ENCODE data around the gene MAVS.

The MAVS gene

DNA sequence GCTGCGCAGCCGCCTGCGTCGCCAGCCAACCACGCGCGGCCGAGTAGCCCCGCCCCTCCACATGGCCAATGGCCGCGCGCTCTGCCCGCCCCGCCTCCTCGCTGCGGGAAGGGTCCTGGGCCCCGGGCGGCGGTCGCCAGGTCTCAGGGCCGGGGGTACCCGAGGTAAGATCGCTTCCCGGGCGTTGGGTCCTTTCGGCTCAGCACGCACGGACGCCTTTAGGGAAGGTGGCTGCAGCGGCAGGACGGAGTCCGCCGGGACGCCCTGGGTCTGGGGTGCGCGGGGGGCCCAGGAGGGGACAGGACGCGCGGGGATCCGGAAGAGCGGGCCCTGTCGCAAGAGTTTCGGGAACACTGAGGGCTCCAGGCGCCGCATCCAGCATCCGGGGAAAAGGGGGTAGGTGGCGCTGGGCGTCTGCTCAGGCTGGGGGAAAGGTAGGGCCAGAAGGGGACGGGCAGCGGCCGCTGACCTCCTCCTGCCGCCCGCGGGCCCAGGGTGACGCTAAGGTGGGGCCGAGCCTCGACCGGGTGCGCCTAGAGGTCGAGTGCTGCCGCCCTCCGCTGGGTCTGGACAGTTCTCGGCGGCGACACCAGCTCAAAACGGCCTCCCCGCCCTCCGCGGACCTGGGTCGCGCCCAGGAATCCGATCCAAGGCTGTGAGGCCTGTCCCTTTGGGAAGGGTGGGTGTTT is at the start of gene MAVS:
Gene MAVS, plus strand, starts transcription at position 95 of the 689 bp plus-strand sequence. CDS start 7,791 bp downstream, outside the sequence.
- peak; percentile 67 to 73 for DNase-seq (ENCODE audit: low read depth in 2 of 2, low spot score in 1 of 2)

DNA sequence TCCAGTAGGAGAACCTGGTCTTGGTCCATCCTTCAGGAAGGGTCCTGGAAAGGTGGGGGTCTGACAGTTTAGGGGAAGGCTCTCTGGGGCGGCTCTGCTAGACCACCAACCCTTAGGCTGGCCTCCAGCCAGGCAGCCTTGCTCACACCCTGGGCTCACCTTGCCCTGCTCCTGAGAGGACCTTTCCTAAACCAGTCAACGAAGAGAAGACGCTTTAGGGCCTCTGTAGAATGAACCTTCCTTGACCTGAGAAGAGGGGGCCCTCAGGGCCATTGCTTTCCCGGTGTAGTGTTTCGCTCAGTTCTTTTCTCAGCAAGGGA is 49.4 kb upstream of the MAVS start:
- DNase-seq (ENCODE audit: low read depth in 2 of 2, low spot score in 1 of 2), result no peak

DNA sequence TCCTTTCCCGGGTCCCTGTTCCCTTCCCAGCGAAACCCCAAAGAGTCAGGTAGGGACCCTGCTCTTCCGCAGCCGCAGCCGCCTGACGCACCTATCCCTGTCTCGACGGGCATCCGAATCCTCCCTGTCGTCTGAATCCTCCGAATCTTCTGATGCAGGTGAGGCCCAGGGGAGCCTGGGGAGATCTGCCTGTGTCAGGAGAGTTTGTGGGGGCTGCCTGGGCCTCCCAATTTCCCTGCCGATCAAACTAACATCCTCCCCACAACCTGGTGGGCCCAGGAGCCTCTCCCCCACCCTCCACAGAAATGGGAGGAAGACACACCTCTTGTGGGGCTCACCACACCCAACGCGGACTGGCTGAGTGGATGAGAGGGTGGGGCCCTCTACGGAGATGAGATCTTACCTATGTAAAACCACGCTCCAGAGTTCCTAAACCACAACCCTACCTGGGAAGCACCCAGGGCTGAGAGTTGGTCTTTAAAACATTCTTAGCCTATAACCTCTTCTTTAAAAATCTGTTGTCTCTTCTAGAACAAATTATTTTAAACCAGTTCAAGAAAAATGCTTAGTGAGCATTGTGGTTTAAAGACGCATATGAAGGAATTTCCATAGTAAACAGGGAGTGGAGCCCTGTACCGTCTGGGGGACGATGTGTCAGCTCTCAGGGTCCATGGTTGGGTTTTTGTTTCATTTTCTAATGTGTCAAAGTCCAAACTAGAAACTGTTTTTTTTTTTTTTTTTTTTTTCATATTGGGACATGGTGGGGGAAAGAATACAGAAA is 48.9 kb upstream of the MAVS start:
- no peak for DNase-seq (ENCODE audit: low read depth in 2 of 2, low spot score in 1 of 2)

- DNase-seq (ENCODE audit: low read depth in 2 of 2, low spot score in 1 of 2), result no peak
These were observed 48.3 kb upstream of the MAVS start for GRCh38 chr20:3798373-3798768.

GRCh38 chr20:3798908-3799248 is 47.8 kb upstream of the MAVS start:
- no peak for DNase-seq (ENCODE audit: low read depth in 2 of 2, low spot score in 1 of 2)

DNA sequence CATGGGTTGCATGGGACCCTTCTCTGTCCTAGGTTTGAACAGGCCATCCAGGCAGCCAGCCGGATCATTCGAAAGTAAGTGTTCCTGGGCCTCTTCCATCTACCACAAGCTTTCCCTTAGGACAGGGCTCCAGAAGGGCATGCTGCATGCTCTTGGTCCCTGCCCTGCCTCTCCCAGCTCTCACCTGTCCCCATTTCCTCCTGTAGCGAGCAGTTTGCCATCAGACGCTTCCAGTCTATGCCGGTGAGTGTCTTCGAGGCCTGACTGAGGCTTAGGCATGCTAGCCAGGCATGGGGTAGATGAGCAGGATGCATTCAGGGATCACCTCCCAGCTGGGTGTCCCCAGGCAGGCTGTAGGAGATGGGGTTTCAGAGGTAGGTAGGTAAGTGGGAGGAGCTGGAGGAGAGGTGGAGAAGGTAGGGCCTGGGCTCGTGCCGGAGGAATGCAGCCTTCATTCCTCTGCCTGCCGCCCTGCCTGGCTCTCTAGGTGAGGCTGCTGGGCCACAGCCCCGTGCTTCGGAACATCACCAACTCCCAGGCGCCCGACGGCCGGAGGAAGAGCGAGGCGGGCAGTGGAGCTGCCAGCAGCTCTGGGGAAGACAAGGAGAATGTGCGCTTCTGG is 46.3 kb upstream of the MAVS start:
- DNase-seq (ENCODE audit: low read depth in 2 of 2, low spot score in 1 of 2), result no peak

DNA sequence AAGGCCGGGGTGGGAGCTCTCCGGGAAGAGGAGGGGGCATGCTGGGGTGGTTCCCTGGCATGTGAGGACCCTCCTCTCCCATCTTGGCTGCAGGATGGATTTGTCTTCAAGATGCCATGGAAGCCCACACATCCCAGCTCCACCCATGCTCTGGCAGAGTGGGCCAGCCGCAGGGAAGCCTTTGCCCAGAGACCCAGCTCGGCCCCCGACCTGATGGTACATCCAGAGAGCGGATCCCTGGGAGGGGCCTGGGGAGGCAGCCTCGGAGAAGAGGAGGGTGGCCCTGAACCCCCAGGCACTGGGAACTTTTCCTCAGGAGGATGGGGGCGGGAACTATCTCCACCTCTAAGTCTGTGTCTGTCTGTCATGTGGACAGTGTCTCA is 45.8 kb upstream of the MAVS start:
- DNase-seq (ENCODE audit: low read depth in 2 of 2, low spot score in 1 of 2), result no peak

DNA sequence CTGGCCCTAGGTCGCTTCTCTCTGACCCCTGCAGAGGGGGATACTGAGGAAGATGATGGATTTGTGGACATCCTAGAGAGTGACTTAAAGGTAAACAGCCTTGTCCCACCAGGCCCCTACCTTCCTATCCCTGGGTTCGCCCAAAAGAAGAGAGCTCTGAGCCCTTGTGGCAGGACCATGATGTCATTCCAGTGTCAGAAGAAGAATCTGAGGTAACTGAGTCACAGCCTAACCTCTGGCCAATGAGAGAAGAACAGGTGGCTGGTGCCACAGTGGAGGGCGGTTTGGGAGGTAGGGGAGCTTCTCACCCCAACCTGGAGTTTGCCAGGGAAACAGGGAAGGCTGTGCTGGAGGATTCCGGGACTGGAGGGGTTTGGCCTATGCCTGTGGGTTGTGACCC is 45.3 kb upstream of the MAVS start:
- DNase-seq (ENCODE audit: low read depth in 2 of 2, low spot score in 1 of 2), result no peak

GRCh38 chr20:3801846-3802245 is 44.8 kb upstream of the MAVS start:
- DNase-seq (ENCODE audit: low read depth in 2 of 2, low spot score in 1 of 2), result no peak

DNA sequence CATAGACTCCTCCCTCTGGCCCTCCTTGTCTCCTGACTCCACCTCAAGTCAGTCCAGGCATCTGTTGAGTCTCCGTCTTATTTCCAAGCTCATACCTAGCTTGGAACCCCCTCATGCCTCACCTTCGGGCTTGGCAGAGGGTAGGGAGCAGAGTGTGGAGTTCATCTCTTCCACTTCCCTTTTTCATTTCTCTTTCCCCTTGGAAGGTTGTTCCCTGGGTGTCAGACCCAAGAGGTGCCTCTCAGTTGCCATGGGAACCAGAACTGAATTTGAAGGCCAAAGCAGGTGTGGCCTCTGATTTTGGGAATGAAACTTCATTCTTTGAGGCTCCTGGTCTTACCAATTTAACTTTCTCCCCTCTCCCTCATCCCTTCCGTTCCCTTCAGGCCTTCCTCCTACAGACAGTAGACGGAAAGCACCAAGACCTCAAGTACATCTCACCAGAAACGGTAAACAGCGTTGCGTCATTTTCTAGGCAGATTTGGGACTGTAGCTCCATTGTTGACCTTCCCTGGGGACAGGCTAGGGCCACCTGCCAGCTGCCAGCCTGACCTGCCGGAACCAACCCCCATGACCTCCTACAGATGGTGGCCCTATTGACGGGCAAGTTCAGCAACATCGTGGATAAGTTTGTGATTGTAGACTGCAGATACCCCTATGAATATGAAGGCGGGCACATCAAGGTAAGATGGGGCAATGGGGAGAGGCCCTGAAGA is 44.0 kb upstream of the MAVS start:
- DNase-seq (ENCODE audit: low read depth in 2 of 2, low spot score in 1 of 2), result no peak

- no peak for DNase-seq (ENCODE audit: low read depth in 2 of 2, low spot score in 1 of 2)
These were observed 43.3 kb upstream of the MAVS start for GRCh38 chr20:3803289-3803688.

GRCh38 chr20:3803854-3804253 is 42.8 kb upstream of the MAVS start:
- DNase-seq (ENCODE audit: low read depth in 2 of 2, low spot score in 1 of 2), result no peak

DNA sequence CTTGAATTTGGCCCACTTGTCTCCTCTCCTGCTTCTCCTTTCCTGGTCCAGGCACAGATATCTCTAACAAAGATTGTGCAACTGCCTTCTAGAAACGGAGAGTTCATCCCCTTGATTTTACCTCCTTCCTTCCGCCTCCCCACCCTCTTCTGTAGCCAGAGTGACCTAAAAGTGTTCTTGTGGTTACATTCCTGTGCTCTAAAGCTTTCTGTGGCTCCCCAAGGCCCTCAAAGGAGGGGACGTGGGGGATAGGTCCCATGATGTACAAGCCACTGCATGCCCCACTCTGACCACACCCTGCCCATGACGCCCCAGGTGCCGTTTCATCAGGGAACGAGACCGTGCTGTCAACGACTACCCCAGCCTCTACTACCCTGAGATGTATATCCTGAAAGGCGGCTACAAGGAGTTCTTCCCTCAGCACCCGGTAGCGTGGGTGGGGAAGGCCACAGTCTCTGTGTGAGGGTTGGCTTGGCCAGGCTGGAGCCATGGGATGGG is 42.3 kb upstream of the MAVS start:
- no peak for DNase-seq (ENCODE audit: low read depth in 2 of 2, low spot score in 1 of 2)

DNA sequence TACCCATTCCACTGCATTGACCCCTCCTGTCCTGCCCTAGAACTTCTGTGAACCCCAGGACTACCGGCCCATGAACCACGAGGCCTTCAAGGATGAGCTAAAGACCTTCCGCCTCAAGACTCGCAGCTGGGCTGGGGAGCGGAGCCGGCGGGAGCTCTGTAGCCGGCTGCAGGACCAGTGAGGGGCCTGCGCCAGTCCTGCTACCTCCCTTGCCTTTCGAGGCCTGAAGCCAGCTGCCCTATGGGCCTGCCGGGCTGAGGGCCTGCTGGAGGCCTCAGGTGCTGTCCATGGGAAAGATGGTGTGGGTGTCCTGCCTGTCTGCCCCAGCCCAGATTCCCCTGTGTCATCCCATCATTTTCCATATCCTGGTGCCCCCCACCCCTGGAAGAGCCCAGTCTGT is 41.9 kb upstream of the MAVS start:
- no peak for DNase-seq (ENCODE audit: low read depth in 2 of 2, low spot score in 1 of 2)

DNA sequence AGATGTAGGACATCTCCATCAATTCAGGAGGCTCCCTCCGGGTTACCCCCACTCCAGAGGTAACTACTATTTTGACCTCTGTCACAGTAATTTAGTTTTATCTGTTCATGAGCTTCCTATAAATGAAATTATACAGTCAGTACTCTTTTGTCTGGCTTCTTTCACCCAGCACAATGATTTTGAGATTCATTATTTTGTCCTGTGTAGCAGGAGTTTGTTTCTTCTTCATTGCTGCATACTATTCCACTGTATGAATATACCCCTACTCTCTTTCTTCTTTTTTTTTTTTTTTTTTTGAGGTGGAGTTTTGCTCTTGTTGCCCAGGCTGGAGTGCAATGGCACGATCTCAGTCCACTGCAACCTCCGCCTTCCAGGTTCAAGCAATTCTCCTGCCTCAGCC is 38.1 kb upstream of the MAVS start:
- no peak for DNase-seq (ENCODE audit: low read depth in 2 of 2, low spot score in 1 of 2)

GRCh38 chr20:3811467-3812258 is 35.0 kb upstream of the MAVS start:
- DNase-seq (ENCODE audit: low read depth in 2 of 2, low spot score in 1 of 2), result peak; percentile 60 to 87

- no peak for DNase-seq (ENCODE audit: low read depth in 2 of 2, low spot score in 1 of 2)
These were observed 34.4 kb upstream of the MAVS start for GRCh38 chr20:3812259-3812681.

- DNase-seq (ENCODE audit: low read depth in 2 of 2, low spot score in 1 of 2), result no peak
These were observed 33.4 kb upstream of the MAVS start for GRCh38 chr20:3812975-3813847.

DNA sequence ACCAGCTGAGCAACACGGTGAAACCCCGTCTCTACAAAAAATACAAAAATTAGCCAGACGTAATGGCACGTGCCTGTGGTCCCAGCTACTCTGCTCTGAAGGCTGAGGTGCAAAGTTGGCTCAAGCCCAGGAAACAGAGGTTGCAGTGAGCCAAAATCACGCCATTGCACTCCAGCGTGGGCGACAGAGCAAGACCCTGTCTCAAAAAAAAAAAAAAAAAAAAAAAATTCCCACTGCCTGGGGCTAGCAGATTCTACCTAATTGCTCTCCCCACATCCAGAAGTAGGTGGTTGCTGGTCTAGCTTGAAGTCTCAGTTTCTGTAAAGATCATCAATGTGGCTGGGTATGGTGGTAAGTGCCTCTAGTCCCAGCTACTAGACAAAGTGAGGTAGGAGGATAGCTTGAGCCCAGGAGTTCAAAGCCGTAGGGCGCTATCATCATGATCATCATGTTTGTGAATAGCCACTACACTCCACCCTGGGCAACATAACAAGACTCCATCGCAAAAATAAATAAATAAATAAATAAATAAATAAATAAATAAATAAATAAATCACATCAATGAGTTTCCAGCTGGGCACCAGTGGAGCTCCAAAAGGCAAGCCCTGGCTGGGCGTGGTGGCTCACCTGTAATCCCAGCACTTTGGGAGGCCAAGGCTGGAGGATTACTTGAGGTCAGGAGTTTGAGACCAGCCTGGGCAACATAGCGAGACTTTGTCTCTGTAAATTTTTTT is 32.6 kb upstream of the MAVS start:
- DNase-seq (ENCODE audit: low read depth in 2 of 2, low spot score in 1 of 2), result no peak

All from stimulated activated CD8-positive, alpha-beta memory T cell treated with anti-CD3 and anti-CD28 coated beads, Interleukin-4, amount 100 ng/mL, for 1 hour (primary cell).